Measurements from ENCODE around the gene GPR25.

DNA sequence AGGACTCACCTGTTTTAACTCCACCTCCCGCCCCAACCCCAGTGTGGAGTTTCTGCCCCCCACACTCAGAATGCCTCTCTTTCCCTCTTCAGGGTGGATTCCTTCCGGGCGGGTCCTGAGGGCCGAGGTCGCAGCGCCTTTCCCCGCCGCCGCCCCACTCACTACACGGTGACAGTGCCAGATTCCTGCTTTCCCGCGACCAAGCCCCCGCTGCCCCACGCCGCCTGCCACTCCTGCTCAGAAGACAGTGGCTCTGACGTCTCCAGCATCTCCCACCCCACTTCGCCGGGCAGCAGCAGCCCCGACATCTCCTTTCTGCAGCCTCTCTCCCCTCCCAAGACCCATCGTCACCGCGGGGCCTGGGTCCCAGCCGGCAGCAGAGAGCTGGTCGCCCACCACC, 38.6 kb downstream of the GPR25 start:
- TF ChIP-seq POLR2A (IDR thresholded peaks at IDR 0.05), result no peak
- TF ChIP-seq CTCF (IDR thresholded peaks at IDR 0.05), result no peak

Data from esophagus squamous epithelium (tissue), 4 donors.